IMR-90 (cell line): ENCODE results near the gene NUMA1. TPM values are rescaled to one million over a fixed set of nuclear protein-coding genes. Genes with fewer than 3 reads are reported as not detected.

Source experiments
- ATAC-seq: fragments of 200-7000 bp; cut with Tn5 transposase; 2 replicates; pipeline ENCODE4 v1.9.1; 2020; ENCODE audit warnings: low read depth, mild to moderate bottlenecking, moderate library complexity
- BruUV-seq: library from RNA; stranded (reverse); fragments of 400-500 nt; replicated peaks from 2 replicates; lab custom pipeline; 2021; lab: Mats Ljungman, UMichigan
- CTCF ChIA-PET: fragments of 300-600 bp; formaldehyde crosslinking; extraction: SDS; loops from one replicate; lab custom pipeline; 2021; ENCODE audit warnings: antibody characterized with exemption; lab: Yijun Ruan, JAX
- POLR2A ChIA-PET: fragments of 300-600 bp; sonication (Branson Sonifier 250); formaldehyde crosslinking; loops from one replicate; lab custom pipeline; 2022; ENCODE audit warnings: antibody characterized with exemption; ENCODE audit not compliant: unreplicated experiment; lab: Charles Lee
- DNase-seq: peaks from one replicate; pipeline ENCODE4 v3.0.0; 2013
- H2AFZ ChIP-seq: replicated peaks from 2 replicates; pipeline ENCODE3; 2013; ENCODE audit warnings: low read length, mild to moderate bottlenecking; ENCODE audit not compliant: poor library complexity
- H2AK5ac ChIP-seq: 2 replicates; pipeline ENCODE4 v1.6.1; 2013; ENCODE audit warnings: low read depth, low read length, inconsistent platforms
- H2AK9ac ChIP-seq: replicated peaks from 2 replicates; pipeline ENCODE3; 2013; ENCODE audit warnings: mild to moderate bottlenecking, low read depth, low read length, moderate library complexity; ENCODE audit not compliant: poor library complexity
- H2BK120ac ChIP-seq: 2 replicates; pipeline ENCODE4 v1.6.1; 2013; ENCODE audit warnings: low read depth, low read length, inconsistent platforms
- H2BK15ac ChIP-seq: 3 replicates; pipeline ENCODE4 v1.6.1; 2013; ENCODE audit warnings: low read depth, low read length, inconsistent platforms
- H2BK20ac ChIP-seq: 2 replicates; pipeline ENCODE4 v1.6.1; 2013; ENCODE audit warnings: low read depth, mild to moderate bottlenecking, inconsistent platforms, low read length, moderate library complexity
- H2BK5ac ChIP-seq: 2 replicates; pipeline ENCODE4 v1.6.1; 2013; ENCODE audit warnings: mild to moderate bottlenecking, low read depth, low read length, inconsistent platforms; ENCODE audit not compliant: poor library complexity, severe bottlenecking
- H3K14ac ChIP-seq: replicated peaks from 2 replicates; pipeline ENCODE4 v1.6.1; 2013; ENCODE audit warnings: low read depth, low read length, inconsistent platforms
- H3K18ac ChIP-seq: 2 replicates; pipeline ENCODE4 v1.6.1; 2013; ENCODE audit warnings: low read depth, low read length, control low read depth
- H3K23ac ChIP-seq: 2 replicates; pipeline ENCODE4 v1.6.1; 2013; ENCODE audit warnings: low read depth, low read length, inconsistent platforms
- H3K27ac ChIP-seq: 2 replicates; pipeline ENCODE4 v1.5.1; 2013; ENCODE audit warnings: mild to moderate bottlenecking, control low read depth, low read length; ENCODE audit not compliant: insufficient read depth
- H3K27me3 ChIP-seq: 2 replicates; pipeline ENCODE4 v1.6.1; 2013; ENCODE audit warnings: low read length; ENCODE audit not compliant: control insufficient read depth, insufficient read depth
- H3K36me3 ChIP-seq: 2 replicates; pipeline ENCODE4 v1.6.1; 2013; ENCODE audit warnings: low read length, mixed read lengths; ENCODE audit not compliant: control insufficient read depth, insufficient read depth
- H3K4ac ChIP-seq: 2 replicates; pipeline ENCODE4 v1.6.1; 2013; ENCODE audit warnings: low read depth, low read length, inconsistent platforms
- H3K4me1 ChIP-seq: 2 replicates; pipeline ENCODE4 v1.6.1; 2013; ENCODE audit warnings: low read length, mixed read lengths; ENCODE audit not compliant: control insufficient read depth, insufficient read depth
- H3K4me2 ChIP-seq: 2 replicates; pipeline ENCODE4 v1.6.1; 2013; ENCODE audit warnings: low read depth, mild to moderate bottlenecking, control low read depth, low read length, moderate library complexity
- H3K4me3 ChIP-seq: 2 replicates; pipeline ENCODE4 v1.5.1; 2013; ENCODE audit warnings: low read depth, mild to moderate bottlenecking, control low read depth, low read length, moderate library complexity; ENCODE audit not compliant: insufficient read depth
- H3K56ac ChIP-seq: 2 replicates; pipeline ENCODE4 v1.6.1; 2013; ENCODE audit warnings: low read length, inconsistent platforms; ENCODE audit not compliant: insufficient read depth; ENCODE audit errors: extremely low read depth
- H3K79me1 ChIP-seq, 2 experiments: 2 replicates each; pipeline ENCODE4 v1.6.1; 2013; ENCODE audit warnings: low read length in 2 of 2, inconsistent platforms in 1 of 2, low read depth in 1 of 2
- H3K9ac ChIP-seq: 2 replicates; pipeline ENCODE4 v1.6.1; 2013; ENCODE audit warnings: low read depth, low read length, control low read depth
- H3K9me1 ChIP-seq: 2 replicates; pipeline ENCODE4 v1.6.1; 2013; ENCODE audit warnings: low read length, inconsistent platforms; ENCODE audit not compliant: insufficient read depth
- H3K9me3 ChIP-seq: 2 replicates; pipeline ENCODE4 v1.6.1; 2013; ENCODE audit warnings: low read length; ENCODE audit not compliant: control insufficient read depth, insufficient read depth
- H4K20me1 ChIP-seq: 2 replicates; pipeline ENCODE4 v1.6.1; 2013; ENCODE audit warnings: low read length, inconsistent platforms; ENCODE audit not compliant: insufficient read depth
- H4K5ac ChIP-seq: 2 replicates; pipeline ENCODE4 v1.6.1; 2013; ENCODE audit warnings: mild to moderate bottlenecking, low read depth, low read length, control low read depth
- H4K8ac ChIP-seq, 2 experiments: 2 replicates each; pipeline ENCODE4 v1.6.1; 2013; ENCODE audit warnings: low read depth in 2 of 2, low read length in 2 of 2, control low read depth in 1 of 2, inconsistent platforms in 1 of 2
- H4K91ac ChIP-seq: 2 replicates; pipeline ENCODE4 v1.6.1; 2013; ENCODE audit warnings: low read depth, low read length, inconsistent platforms; ENCODE audit not compliant: insufficient read depth
- FOS ChIP-seq: fragments of 150-350 bp; IDR thresholded peaks from 2 replicates; pipeline ENCODE4 v1.6.1; 2016; ENCODE audit warnings: low read depth, low read length
- MAFK ChIP-seq: IDR thresholded peaks from 2 replicates; pipeline ENCODE4 v1.6.1; 2012; ENCODE audit warnings: low read depth, low read length, improper control_type of control experiment
- USF2 ChIP-seq: fragments of 150-350 bp; IDR thresholded peaks from 2 replicates; pipeline ENCODE4 v1.6.1; 2017; ENCODE audit warnings: mild to moderate bottlenecking, antibody characterized with exemption, low read length, low read depth
- WGBS, 2 experiments: methylation state at CpG; one replicate each; pipeline versions ENCODE4 v1.1.5 to v1.1.7; 2013; ENCODE audit warnings: missing lambda C conversion rate in 2 of 2; ENCODE audit not compliant: insufficient read length in 1 of 2; ENCODE audit errors: extremely low coverage in 2 of 2; 5-methylcytosine and 5-hydroxymethylcytosine counted together
- dilution Hi-C: fragments of 300-500 bp; cut with HindIII; formaldehyde crosslinking; loops from one replicate; pipeline ENCODE4 v1.14.3; 2018; ENCODE audit warnings: low sequenced_read_pairs; ENCODE audit not compliant: unreplicated experiment
- in situ Hi-C: fragments of 300-500 bp; cut with MboI; formaldehyde crosslinking; loops from 3 replicates; pipeline ENCODE4 v1.14.3; 2019; ENCODE audit warnings: low sequenced_read_pairs, inconsistent platforms, mixed read lengths
- intact Hi-C: fragments of 100-400 bp; cut with micrococcal nuclease; formaldehyde crosslinking; loops from 2 replicates; pipeline ENCODE4 v1.10.0; 2022
- polyA plus RNA-seq, 3 experiments: library from polyadenylated mRNA; depleted of rRNA; stranded (reverse); fragments of >200 nt; gene quantifications; 2 replicates each; pipeline ENCODE4 v1.2.3, GENCODE V29; 2012; ENCODE audit warnings: low replicate concordance in 1 of 3
- total RNA-seq: library from RNA; depleted of rRNA; stranded (reverse); fragments of >200 nt; gene quantifications from 2 replicates; pipeline ENCODE4 v1.2.3, GENCODE V29; 2012
- TF ChIP-seq, protein P1 (sequence below): fragments of 150-350 bp; IDR thresholded peaks from 2 replicates; pipeline ENCODE4 v1.6.1; 2016; ENCODE audit warnings: low read depth, mild to moderate bottlenecking, low read length, moderate library complexity, borderline replicate concordance

Gene NUMA1
- total and polyA plus RNA-seq, 2 of the 4 experiments (the other 2 are of a cell fraction) = 61.7 to 97.0 TPM

DNA sequence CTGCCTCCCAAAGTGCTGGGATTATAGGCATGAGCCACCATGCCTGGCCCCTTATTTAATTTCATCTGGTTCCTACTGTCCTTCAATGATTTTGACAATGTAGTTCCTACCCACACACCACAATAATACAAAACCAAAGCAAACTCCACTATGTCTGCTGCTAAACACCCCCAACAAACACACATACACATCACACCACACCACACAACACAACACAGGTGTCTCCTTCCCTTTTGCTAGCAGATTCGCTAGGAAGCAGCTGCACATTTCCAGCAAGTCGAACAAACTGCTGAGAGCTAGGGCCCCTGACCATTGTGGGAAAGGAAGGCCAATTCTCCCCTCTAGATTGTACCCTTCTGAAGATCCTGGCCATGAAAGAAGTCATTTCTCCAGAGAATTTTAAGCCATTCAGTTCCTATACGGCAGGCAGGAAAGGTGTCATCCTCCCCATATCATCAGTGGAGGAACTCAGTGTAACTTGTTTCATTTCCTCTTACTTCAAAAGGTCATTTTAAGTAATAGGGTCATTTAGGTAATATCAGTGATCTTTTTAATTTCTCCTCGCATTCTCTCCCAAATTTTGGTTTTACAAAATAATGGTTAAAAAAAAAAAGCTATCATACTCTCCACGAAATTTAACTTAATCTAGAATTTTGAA is 18.5 kb downstream of the NUMA1 start:
- 0 out of 2 replicates have a peak overlapping the region, but pooled peaks have one; percentile 15 for H2AK5ac ChIP-seq
- intact Hi-C loops = no loop called here
- no CpG with 5 or more reads among the region's 5 CpGs for WGBS, 2 experiments
- H3K23ac ChIP-seq = no peak overlapping the region
- TF ChIP-seq USF2 = no peak
- TF ChIP-seq, protein P1, sequence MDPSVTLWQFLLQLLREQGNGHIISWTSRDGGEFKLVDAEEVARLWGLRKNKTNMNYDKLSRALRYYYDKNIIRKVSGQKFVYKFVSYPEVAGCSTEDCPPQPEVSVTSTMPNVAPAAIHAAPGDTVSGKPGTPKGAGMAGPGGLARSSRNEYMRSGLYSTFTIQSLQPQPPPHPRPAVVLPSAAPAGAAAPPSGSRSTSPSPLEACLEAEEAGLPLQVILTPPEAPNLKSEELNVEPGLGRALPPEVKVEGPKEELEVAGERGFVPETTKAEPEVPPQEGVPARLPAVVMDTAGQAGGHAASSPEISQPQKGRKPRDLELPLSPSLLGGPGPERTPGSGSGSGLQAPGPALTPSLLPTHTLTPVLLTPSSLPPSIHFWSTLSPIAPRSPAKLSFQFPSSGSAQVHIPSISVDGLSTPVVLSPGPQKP = no peak
- TF ChIP-seq FOS = no peak
- no peak for TF ChIP-seq MAFK
- no peaks in the 10 kb centered on the region for H3K9me3 ChIP-seq
- no peak overlapping the region for H2BK5ac ChIP-seq
- no peak overlapping the region for H2AFZ ChIP-seq
- no peak overlapping the region for H2BK120ac ChIP-seq
- CTCF ChIA-PET = no interaction called here
- H3K27me3 ChIP-seq = no peaks in the 10 kb centered on the region
- peaks cover 14% of the 10 kb centered on the region for H3K9me1 ChIP-seq
- no peak overlapping the region for H3K56ac ChIP-seq
- no peak overlapping the region for H2BK15ac ChIP-seq
- POLR2A ChIA-PET = no interaction called here
- H2BK20ac ChIP-seq = no peak overlapping the region
- no peak overlapping the region for H3K9ac ChIP-seq
- peaks cover 2% of the 10 kb centered on the region for H3K36me3 ChIP-seq
- no peak overlapping the region for H3K27ac ChIP-seq
- no peak overlapping the region for H3K18ac ChIP-seq
- peaks cover 21 to 60% of the 10 kb centered on the region in 2 experiments for H3K79me1 ChIP-seq
- H3K4me3 ChIP-seq = no peak overlapping the region
- no peak overlapping the region for H2AK9ac ChIP-seq
- in situ Hi-C loops = no loop called here
- no peak overlapping the region for H3K4me2 ChIP-seq
- dilution Hi-C loops = no loop called here
- ATAC-seq (no peak), DNase-seq (no peak)
- no TSS peak for BruUV-seq
- H4K5ac ChIP-seq = peak overlapping the region; percentile 69; the same call in 1 of the 2 replicates
- no peaks in the 10 kb centered on the region for H4K20me1 ChIP-seq
- no peak overlapping the region for H4K91ac ChIP-seq
- H3K4me1 ChIP-seq = peaks cover 17% of the 10 kb centered on the region
- no peak overlapping the region for H3K4ac ChIP-seq
- 0 out of 4 replicates have a peak overlapping the region, but pooled peaks of 1 of the 2 experiments have one; percentile 19 for H4K8ac ChIP-seq
- H3K14ac ChIP-seq = no peak overlapping the region
